PC-3 (cell line): ENCODE results near the gene UBE2E1. TPM values are rescaled to one million over a fixed set of nuclear protein-coding genes. Genes with fewer than 3 reads are reported as not detected.

Experiments
- ATAC-seq: fragments of 200-7000 bp; cut with Tn5 transposase; 2 replicates; pipeline ENCODE4 v1.9.1; 2020; ENCODE audit warnings: mild to moderate bottlenecking, moderate library complexity
- BruUV-seq: library from RNA; stranded (reverse); fragments of 400-500 nt; replicated peaks from 2 replicates; lab custom pipeline; 2021; lab: Mats Ljungman, UMichigan
- CTCF ChIA-PET: fragments of 300-600 bp; sonication (Branson Sonifier 250); formaldehyde crosslinking; loops from one replicate; lab custom pipeline; 2022; ENCODE audit warnings: antibody characterized with exemption; lab: Charles Lee
- POLR2A ChIA-PET: fragments of 300-600 bp; sonication (Branson Sonifier 250); formaldehyde crosslinking; loops from one replicate; lab custom pipeline; 2022; ENCODE audit warnings: antibody characterized with exemption; ENCODE audit not compliant: unreplicated experiment; lab: Charles Lee
- DNase-seq: peaks from one replicate; pipeline ENCODE4 v3.0.0-alpha.2; 2015
- H2AFZ ChIP-seq: fragments of 300-600 bp; sonication (generic); 2 replicates; pipeline ENCODE4 v1.6.0; 2016; ENCODE audit warnings: antibody characterized with exemption, low read length
- H3F3A ChIP-seq: fragments of 300-600 bp; sonication (generic); one replicate; pipeline ENCODE4 v1.6.0; 2017; ENCODE audit warnings: antibody characterized with exemption, low read length, control low read depth, mild to moderate bottlenecking; ENCODE audit not compliant: unreplicated experiment
- H3K27ac ChIP-seq: fragments of 300-600 bp; sonication (generic); 2 replicates; pipeline ENCODE4 v1.5.1; 2016; ENCODE audit warnings: mild to moderate bottlenecking, low read length
- H3K27me3 ChIP-seq: fragments of 300-600 bp; sonication (generic); 2 replicates; pipeline ENCODE4 v1.6.1; 2016; ENCODE audit warnings: low read length, mixed read lengths
- H3K36me3 ChIP-seq: fragments of 300-600 bp; sonication (generic); 2 replicates; pipeline ENCODE4 v1.6.1; 2016; ENCODE audit warnings: low read depth, mixed run types, low read length, mixed read lengths
- H3K4me1 ChIP-seq: fragments of 300-600 bp; sonication (generic); 2 replicates; pipeline ENCODE4 v1.5.1; 2016; ENCODE audit warnings: low read length; ENCODE audit not compliant: insufficient read depth
- H3K4me2 ChIP-seq: fragments of 300-600 bp; sonication (generic); 2 replicates; pipeline ENCODE4 v1.6.0; 2016; ENCODE audit warnings: low read length
- H3K4me3 ChIP-seq: fragments of 300-600 bp; sonication (generic); 2 replicates; pipeline ENCODE4 v1.5.1; 2016; ENCODE audit warnings: mild to moderate bottlenecking, low read length, mixed read lengths
- H3K79me2 ChIP-seq: fragments of 300-600 bp; sonication (generic); 2 replicates; pipeline ENCODE4 v1.6.1; 2017; ENCODE audit warnings: low read length, mixed read lengths
- H3K9ac ChIP-seq: fragments of 300-600 bp; sonication (generic); 2 replicates; pipeline ENCODE4 v1.6.0; 2016; ENCODE audit warnings: mild to moderate bottlenecking, low read length
- H3K9me2 ChIP-seq: fragments of 300-600 bp; sonication (generic); replicated peaks from 2 replicates; pipeline ENCODE4 v1.6.1; 2016; ENCODE audit warnings: mixed run types, low read length, mixed read lengths
- H3K9me3 ChIP-seq: fragments of 300-600 bp; sonication (generic); 2 replicates; pipeline ENCODE4 v1.6.1; 2016; ENCODE audit warnings: low read length, mixed read lengths
- H4K20me1 ChIP-seq: fragments of 300-600 bp; sonication (generic); 2 replicates; pipeline ENCODE4 v1.6.1; 2016; ENCODE audit warnings: low read length, mixed read lengths
- EZH2 ChIP-seq: fragments of 300-600 bp; sonication (generic); IDR thresholded peaks from one replicate; pipeline ENCODE4 v1.6.1; 2017; ENCODE audit warnings: antibody characterized with exemption, mild to moderate bottlenecking, low read length; ENCODE audit not compliant: unreplicated experiment
- EZH2phosphoT487 ChIP-seq: fragments of 300-600 bp; sonication (generic); IDR thresholded peaks from 2 replicates; pipeline ENCODE4 v1.6.1; 2018; ENCODE audit warnings: mild to moderate bottlenecking, antibody characterized with exemption, low read length, borderline replicate concordance
- intact Hi-C: fragments of 100-400 bp; cut with micrococcal nuclease; formaldehyde crosslinking; loops from 2 replicates; pipeline ENCODE4 v1.9.0; 2023
- total RNA-seq: library from RNA; depleted of rRNA; stranded (reverse); fragments of >200 nt; gene quantifications from 2 replicates; pipeline ENCODE4 v1.2.3, GENCODE V29; 2014
- TF ChIP-seq, protein P1 (sequence below): fragments of 300-600 bp; sonication (generic); conservative IDR thresholded peaks from 2 replicates; pipeline ENCODE4 v1.5.1; 2017; ENCODE audit warnings: antibody characterized with exemption, low read depth, mild to moderate bottlenecking, low read length

The UBE2E1 gene
- total RNA-seq, 1 experiment from 2014 or later: 117 TPM

DNA sequence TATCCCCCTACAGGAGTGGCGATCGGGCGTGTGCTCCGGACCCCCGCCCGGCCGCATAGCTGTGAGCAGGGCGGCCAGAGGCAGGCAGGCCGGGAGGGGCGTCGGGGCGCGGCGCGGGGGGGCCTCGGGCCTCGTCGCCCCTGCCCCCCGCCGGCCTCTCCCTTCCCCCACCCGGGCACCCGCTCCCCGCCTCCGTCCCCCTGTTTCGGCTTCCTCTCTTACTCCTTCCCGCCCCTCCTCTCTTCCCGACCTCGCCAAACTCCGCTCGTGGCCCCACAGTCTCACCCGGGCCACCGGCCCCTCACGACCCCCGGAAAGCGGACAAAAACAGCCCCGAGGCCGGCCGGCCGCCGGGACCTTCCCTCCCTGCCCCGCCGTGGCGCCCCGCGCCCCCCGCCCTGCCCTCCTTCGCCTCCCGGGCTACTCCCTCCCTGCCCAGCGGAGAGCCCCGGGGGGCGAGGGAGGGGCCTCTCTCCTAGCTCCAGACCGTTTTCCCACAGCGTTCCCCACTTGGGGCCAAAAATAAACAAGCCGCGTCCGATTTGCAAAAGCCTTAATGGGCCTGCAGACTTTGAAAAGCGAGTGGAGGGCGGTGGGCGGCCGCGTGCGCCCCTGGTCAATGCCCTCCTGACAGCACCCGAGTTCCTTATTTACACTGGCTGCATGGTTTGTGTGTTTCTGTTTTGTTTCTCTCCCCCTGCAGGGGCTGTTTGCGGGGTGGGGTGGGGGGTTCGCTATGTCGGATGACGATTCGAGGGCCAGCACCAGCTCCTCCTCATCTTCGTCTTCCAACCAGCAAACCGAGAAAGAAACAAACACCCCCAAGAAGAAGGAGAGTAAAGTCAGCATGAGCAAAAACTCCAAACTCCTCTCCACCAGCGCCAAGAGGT lies 1.0 kb downstream of the UBE2E1 start:
- H3F3A ChIP-seq: no peaks in the 10 kb centered on the region
- peak overlapping the region; percentile 29 for H3K27ac ChIP-seq
- ChIA-PET CTCF (interaction anchor here (0.7 kb wide), 1 partner anchor 194 kb away, joined by 3 read pairs; no protein-coding TSS in a partner anchor), POLR2A (no interaction called here)
- H2AFZ ChIP-seq: peak overlapping the region; percentile 37; the same call in 1 of the 2 replicates
- peak overlapping the region; percentile 91 for H3K9ac ChIP-seq
- ATAC-seq: no peak
- H3K4me3 ChIP-seq: peak overlapping the region; percentile 90
- H3K27me3 ChIP-seq: no peaks in the 10 kb centered on the region
- TF ChIP-seq EZH2phosphoT487 (no peak), EZH2 (no peak)
- TF ChIP-seq, protein P1, sequence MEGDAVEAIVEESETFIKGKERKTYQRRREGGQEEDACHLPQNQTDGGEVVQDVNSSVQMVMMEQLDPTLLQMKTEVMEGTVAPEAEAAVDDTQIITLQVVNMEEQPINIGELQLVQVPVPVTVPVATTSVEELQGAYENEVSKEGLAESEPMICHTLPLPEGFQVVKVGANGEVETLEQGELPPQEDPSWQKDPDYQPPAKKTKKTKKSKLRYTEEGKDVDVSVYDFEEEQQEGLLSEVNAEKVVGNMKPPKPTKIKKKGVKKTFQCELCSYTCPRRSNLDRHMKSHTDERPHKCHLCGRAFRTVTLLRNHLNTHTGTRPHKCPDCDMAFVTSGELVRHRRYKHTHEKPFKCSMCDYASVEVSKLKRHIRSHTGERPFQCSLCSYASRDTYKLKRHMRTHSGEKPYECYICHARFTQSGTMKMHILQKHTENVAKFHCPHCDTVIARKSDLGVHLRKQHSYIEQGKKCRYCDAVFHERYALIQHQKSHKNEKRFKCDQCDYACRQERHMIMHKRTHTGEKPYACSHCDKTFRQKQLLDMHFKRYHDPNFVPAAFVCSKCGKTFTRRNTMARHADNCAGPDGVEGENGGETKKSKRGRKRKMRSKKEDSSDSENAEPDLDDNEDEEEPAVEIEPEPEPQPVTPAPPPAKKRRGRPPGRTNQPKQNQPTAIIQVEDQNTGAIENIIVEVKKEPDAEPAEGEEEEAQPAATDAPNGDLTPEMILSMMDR: no peak
- H3K79me2 ChIP-seq: peaks cover 56% of the 10 kb centered on the region
- no peak for DNase-seq
- peaks cover 51% of the 10 kb centered on the region for H3K4me1 ChIP-seq
- no TSS peak for BruUV-seq
- no peaks in the 10 kb centered on the region for H3K9me3 ChIP-seq
- no peaks in the 10 kb centered on the region for H3K9me2 ChIP-seq
- peaks cover 10% of the 10 kb centered on the region for H4K20me1 ChIP-seq
- H3K36me3 ChIP-seq: no peaks in the 10 kb centered on the region
- peak overlapping the region; percentile 83 for H3K4me2 ChIP-seq
- intact Hi-C loops: loop anchor here (1.0 to 5.0 kb wide), 7 partner anchors 61 to 689 kb away; partner anchors contain the start of gene UBE2E2

GRCh38 chr3:23807424-23808015 lies 1.8 kb downstream of the UBE2E1 start:
- H3F3A ChIP-seq: no peaks in the 10 kb centered on the region
- H3K27ac ChIP-seq: peak overlapping the region; percentile 29; the same call in 1 of the 2 replicates
- peaks cover 63% of the 10 kb centered on the region for H3K79me2 ChIP-seq
- intact Hi-C loops: loop anchor here (1.0 to 5.0 kb wide), 7 partner anchors 60 to 690 kb away; partner anchors contain the start of gene UBE2E2
- TF ChIP-seq, protein P1: no peak
- TF ChIP-seq EZH2phosphoT487 (no peak), EZH2 (no peak)
- CTCF ChIA-PET: interaction anchor here (0.7 kb wide), 1 partner anchor 193 kb away, joined by 3 read pairs; no protein-coding TSS in a partner anchor
- TSS peak; percentile 38 for BruUV-seq
- POLR2A ChIA-PET: no interaction called here
- H3K9me3 ChIP-seq: no peaks in the 10 kb centered on the region
- 0 out of 2 replicates have a peak overlapping the region, but pooled peaks have one; percentile 37 for H2AFZ ChIP-seq
- H3K36me3 ChIP-seq: peaks cover 6% of the 10 kb centered on the region; the same call in 1 of the 2 replicates
- H3K4me3 ChIP-seq: peak overlapping the region; percentile 90
- ATAC-seq: no peak
- H3K4me1 ChIP-seq: peaks cover 59% of the 10 kb centered on the region
- no peaks in the 10 kb centered on the region for H3K27me3 ChIP-seq
- peaks cover 10% of the 10 kb centered on the region for H4K20me1 ChIP-seq
- H3K9me2 ChIP-seq: no peaks in the 10 kb centered on the region
- H3K9ac ChIP-seq: peak overlapping the region; percentile 91
- peak overlapping the region; percentile 83 for H3K4me2 ChIP-seq
- DNase-seq: peak; percentile 51
